HG02763 (cell line): Measurements from ENCODE around the gene NTRK3.

Experiments used
- ATAC-seq: cut with Tn5 transposase; IDR thresholded peaks from one replicate; pipeline ENCODE4 v1.9.1; 2021; ENCODE audit warnings: mild to moderate bottlenecking, moderate library complexity; ENCODE audit not compliant: unreplicated experiment

Gene NTRK3

DNA sequence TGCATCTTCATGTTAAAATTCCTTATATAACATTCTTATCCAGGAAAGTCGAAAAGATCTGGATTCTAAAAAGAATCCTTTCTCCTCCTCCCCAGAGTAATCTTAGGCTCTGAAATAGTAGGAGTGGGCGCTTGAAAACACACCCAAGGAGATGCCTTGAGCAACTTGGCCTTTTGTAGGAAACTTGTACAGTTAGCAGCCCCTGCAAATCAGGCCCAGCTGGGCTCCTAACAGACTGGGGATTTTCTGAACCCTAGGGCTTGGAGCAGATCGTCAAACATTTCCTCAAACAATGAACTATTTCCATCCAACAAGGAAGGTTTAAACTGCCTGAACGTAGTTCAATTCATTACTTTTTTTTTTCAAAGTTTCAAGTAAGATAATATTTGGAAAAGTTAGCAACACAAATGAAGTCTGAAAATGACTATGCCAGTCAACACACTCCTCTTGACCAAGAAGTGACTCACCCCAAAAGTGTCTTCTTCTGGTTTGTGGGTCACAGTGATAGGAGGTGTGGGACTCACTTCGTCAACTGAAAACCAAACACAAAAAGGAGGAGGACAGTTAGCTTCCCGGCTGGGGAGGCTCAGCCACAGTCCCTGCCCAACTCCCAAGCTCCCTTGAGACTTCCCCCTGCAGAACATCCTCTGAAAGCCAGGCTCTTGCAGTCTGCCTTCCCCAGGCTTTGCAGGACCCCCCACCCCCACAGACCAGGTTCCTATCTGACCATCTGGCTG, 129.7 kb downstream of the NTRK3 start:
- no peak for ATAC-seq

DNA sequence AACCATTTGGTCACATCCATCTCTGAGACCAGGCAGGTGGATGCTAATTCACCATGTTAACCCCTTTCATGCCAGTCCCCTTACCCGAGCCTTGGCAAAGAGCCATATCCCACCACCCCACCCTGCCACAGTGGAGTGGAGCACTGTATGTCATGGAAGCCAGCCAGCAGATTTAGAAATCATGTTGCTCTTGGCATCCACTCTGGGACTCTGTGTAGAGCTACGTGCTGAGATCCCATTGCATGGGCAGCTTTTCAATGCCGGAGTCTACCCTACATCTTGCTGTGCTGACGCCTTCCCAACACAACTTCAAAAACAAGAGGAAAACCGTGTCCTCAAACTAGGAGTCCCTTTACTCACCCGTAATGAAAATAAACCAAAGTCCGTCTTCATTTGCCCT, 131.0 kb downstream of the NTRK3 start:
- no peak for ATAC-seq

DNA sequence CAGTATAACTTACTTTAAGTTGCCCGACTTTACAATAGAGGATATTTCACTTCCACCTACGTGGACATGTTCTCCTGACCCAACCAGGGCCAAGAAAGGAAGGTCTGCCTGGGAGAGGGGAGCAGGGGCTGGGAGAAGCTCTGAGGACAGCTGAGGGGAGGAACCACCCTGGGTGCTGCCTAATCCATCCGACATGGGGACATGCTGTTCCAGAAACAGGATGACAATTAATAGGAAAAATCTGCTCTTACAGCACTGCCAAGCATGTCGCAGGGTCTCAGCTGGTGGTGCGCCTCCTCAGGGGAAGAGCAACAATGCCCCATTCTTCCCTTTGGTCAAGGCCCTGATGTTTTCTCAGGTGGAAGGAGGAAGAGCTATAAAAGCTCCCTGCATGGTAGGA, 132.3 kb downstream of the NTRK3 start:
- no peak for ATAC-seq

- ATAC-seq = no peak
Measured at GRCh38 chr15:88121968-88122530, 134.5 kb downstream of the NTRK3 start.

DNA sequence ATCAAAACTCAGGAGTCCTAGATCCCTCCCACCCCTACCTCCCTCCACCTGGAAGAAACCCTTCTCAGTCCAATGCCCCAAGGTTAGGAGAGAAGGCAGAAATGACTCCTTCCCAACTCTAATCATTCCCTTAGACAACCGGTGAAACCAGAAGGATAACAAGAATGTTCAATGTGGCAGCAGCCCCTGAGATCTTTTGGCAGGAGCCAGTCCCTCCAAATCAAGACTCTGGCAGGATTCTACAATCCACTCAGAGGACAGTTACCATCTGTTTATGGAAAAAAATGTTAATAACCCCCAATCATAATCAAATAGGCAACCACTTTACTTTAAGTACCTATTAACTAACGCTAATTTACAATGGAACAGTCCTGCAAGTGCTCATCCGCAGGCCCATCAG, 136.5 kb downstream of the NTRK3 start:
- ATAC-seq = no peak

DNA sequence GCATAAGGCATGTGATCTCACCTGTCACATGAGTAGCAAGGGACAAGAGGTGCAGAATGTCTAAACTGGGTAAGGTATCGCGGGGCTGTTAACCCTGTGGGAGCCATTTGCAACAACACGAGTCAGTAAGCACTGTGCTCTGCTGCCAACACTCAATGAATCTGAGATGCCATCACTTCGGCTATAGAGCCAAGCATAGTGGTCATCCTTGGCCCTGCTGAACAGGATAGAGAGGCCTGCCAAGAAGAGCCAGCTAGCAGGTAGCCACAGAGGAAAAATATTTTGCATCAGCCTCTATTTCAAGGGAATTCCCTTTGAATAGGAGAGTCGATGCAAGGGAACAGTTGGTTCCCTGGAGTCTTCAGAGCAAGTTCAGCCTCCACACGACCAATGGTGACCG, 137.8 kb downstream of the NTRK3 start:
- no peak for ATAC-seq

GRCh38 chr15:88118035-88118434, 138.5 kb downstream of the NTRK3 start:
- ATAC-seq = no peak

DNA sequence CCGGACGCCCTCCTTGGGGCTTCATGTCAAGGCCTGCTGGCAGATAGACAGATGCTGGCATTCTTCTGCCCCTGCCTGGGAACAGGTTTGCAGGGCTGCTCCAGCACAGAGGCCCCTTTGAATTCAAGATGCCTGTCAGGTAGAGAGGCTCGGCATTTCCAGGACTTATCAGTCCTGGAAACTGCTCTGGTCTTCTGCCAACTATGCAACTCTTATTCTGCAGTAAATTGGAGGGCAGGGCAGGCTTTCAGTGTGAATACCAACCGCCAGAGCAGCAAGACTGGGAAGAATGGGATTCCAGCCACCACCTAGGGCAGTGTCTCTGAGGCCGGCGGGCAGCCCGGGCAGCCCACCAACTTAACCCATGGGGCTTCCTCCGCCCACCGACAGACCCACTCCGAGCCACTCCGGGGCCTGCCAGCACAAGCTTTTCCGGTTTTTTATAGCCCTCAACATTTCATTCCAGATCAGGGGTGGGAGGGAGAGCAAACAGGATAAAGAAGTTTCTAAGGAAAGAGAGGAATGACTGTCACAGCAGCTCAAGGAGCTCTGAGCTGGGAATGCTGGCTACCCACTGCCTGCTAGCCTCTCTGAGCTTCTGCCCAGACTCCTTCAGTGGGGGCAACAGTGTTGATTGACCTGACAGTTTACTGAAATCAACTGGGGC, 140.9 kb downstream of the NTRK3 start:
- no peak for ATAC-seq

DNA sequence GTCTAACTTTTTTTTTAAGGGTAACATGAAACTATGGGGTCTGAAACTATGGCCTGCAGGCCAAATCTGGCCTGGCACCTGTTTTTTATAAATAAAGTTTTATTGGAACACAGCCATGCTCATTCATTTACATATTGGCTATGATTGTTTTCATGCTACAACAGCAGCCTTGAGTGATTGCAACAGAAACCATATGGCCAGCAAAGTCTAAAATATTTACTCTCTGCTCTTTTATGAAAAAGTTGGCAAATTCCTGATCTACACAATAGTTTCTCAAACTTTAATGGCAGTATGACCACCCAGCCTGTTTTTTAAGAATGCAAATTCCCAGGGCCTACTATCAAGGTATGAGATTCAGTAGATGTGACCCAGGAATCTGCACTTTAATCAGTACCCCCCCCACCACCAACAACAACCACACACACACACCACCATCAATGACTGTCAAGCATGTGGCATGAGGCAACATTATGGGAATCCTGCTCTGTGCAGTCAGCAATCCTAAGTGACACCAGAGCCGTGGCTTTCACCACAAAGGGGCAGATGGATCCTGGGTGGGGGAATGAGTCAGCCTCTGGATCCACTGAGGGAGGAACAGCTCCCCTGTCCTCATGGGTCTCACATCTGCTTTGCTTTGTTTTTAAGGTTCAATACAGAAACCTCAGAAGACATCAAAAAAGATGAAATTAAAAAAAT, 142.8 kb downstream of the NTRK3 start:
- no peak for ATAC-seq

DNA sequence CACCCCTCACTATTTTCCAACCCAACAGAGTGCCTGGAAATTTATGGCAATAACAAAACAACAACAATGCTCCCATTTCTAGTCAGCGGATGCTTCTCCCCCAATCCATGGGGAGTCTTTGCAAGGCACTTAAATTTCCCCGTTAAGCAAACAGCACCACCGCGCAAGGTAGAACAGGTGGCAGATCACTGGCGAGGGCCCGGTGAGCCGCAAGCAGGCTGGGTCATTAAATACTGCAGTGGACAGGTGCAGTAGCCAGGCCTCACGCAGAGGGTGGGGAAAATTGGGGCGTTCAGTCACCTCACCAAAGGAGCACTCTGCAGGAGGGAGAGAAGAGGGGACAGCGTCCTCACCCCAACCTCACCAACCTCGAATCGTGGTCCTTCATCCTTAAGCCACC, 147.5 kb downstream of the NTRK3 start:
- ATAC-seq = no peak

GRCh38 chr15:88108477-88108876, 148.1 kb downstream of the NTRK3 start:
- ATAC-seq = no peak

- ATAC-seq = no peak
Measured at GRCh38 chr15:88106074-88106473, 150.5 kb downstream of the NTRK3 start.

DNA sequence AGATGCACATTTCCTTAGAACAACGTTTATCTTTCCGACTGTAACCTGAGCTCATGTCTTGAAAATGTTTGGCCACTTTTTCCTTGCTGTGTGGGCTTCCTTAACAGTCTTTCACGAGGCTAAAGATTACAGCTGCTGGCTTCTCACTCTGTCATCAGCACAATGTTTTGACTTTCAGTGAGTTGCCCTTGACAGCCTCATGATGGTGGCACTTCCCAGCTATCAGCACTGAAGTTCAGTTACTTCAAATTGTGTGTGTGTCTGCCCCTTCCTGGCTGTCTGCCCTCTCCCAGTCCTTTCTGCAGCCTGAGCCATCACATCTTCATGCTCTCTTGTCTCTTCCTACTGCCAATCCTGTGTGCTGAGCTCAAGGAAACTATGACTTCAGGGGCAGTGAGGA, 152.2 kb downstream of the NTRK3 start:
- ATAC-seq = no peak

DNA sequence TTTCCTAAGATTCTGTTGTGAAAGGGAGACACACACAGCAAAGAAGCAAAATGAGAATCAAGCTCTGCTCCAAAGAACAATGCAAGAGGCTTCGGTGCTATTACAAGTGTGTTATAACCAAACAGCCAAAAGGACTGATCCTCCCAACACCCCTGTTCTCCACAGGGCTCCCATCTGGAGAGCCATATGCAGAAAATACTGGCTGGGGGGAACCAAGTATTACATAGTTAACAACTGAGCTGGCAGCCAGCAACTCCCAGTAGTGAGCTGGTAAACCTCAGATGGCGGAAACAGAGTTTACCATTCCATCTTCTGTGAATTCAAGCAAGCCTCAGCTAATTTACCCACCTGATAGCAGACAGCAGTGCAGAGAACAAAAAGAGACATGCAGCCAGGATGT, 156.4 kb downstream of the NTRK3 start:
- no peak for ATAC-seq

DNA sequence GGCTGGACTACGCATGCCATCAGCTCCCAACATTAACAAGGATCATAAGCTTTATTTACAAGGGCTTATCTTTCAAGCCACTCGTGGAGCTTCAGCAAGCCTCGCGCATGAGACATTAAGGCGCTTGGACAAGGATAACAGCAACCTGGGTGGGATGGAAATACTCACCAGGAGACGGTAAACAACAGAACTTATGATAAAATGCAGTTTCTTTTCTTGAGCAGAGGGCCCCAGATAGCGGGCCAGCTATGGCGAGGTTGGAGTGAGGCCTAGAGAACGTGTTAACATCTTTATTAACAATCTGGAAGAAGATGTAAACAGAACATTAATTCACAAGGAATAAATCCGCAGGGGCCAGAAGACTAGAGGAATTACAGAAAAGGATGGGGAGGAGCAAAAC, 158.2 kb downstream of the NTRK3 start:
- no peak for ATAC-seq

DNA sequence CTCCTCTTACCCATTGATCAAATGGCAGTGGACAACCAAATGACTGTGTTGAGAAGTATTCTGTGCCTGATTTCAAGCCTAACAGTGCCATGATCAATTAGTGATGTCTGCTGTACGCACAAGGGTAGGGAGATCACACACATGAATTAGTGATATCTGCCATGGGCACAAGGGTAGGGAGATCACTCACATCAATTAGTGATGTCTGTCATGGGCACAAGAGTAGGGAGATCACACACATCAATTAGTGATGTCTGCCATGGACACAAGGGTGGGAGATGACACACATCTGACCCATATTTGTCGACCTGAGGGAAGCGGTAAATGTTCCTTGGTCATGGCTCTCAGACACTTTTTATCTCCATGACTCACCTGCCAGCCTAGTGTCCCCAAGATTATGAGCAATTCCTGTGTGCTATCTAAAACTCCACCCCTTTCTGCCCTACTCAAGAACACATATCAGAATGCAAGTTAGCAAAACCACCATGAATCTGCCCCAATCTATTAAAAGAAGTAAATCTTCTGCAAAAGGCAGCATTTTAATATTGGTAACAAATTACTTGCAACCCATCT, 165.0 kb downstream of the NTRK3 start:
- no peak for ATAC-seq

- ATAC-seq = no peak
Measured at GRCh38 chr15:88090481-88091011, 166.0 kb downstream of the NTRK3 start.

- no peak for ATAC-seq
Measured at GRCh38 chr15:88089731-88090130, 166.8 kb downstream of the NTRK3 start.

GRCh38 chr15:88089024-88089620, 167.4 kb downstream of the NTRK3 start:
- no peak for ATAC-seq

DNA sequence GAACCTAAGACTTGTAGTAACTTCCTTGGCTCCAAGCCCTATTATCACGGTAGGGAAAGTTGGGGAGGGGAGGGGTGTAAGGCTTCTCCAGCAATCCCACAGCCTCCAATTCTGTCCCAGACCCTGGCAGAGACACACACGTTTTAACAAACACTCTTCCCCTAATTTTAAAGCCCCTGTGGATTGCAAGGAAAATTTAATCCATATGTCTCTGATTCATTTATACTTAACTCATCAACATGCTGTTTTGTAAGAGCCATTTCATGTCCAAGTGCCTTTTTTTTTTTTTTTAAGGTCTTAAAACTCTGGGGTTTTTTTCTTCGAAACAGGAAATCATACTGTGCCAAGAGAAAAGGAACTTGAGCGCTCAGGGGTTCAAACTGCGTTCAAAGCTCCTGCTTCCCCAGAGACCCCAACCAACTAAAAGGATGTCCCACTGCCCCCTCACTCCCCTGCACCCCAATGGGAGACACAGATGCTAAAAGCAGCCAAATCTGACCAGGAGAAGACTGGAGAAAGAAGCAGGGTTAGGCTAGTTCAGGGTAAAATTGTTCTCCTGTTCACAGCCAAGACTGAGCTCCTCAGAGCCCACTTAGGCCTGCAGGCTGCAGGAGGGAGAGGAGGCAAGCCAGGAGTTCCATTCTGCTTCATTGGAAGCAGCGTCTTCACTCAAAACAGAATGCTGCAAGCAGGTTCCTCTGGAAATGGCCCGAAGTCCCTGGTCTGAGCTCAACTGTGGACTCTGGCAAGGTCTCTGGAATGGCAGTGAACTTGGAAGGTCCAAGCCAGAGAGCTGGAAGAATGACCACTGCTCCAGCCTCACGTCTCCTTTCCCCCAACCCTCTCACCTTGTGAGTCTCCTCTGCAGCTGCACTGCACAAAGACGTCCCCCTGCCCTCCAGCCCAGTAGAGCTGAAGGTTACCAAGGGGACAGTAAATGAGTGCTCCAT, 172.5 kb downstream of the NTRK3 start:
- no peak for ATAC-seq
